Caco-2 (cell line): ENCODE data around the gene REEP1. TPM values are rescaled to one million over a fixed set of nuclear protein-coding genes. Genes with fewer than 3 reads are reported as not detected.

ENCODE experiments used
- BruUV-seq: library from RNA; stranded (reverse); fragments of 400-500 nt; replicated peaks from 2 replicates; lab custom pipeline; 2021; lab: Mats Ljungman, UMichigan
- CTCF ChIA-PET: fragments of 300-600 bp; sonication (Branson Sonifier 250); formaldehyde crosslinking; loops from one replicate; lab custom pipeline; 2022; ENCODE audit warnings: antibody characterized with exemption; lab: Charles Lee
- POLR2A ChIA-PET: fragments of 300-600 bp; sonication (Branson Sonifier 250); formaldehyde crosslinking; loops from one replicate; lab custom pipeline; 2022; ENCODE audit warnings: antibody characterized with exemption; lab: Charles Lee
- DNase-seq, 2 experiments: peaks; one replicate each; pipeline versions ENCODE4 v3.0.0 to v3.0.0-alpha.2; 2020 to 2022
- H3K27me3 ChIP-seq: replicated peaks from 2 replicates; pipeline ENCODE4 v1.6.0; 2011; ENCODE audit warnings: low read length; ENCODE audit not compliant: control insufficient read depth, insufficient read depth
- H3K36me3 ChIP-seq: 2 replicates; pipeline ENCODE4 v1.5.1; 2011; ENCODE audit warnings: low read length; ENCODE audit not compliant: control insufficient read depth, insufficient read depth
- H3K4me1 ChIP-seq: fragments of 250-450 bp; sonication (Bioruptor Pico); 2 replicates; pipeline ENCODE4 v1.5.1; 2020; ENCODE audit warnings: mild to moderate bottlenecking
- H3K4me3 ChIP-seq: 2 replicates; pipeline ENCODE4 v1.5.1; 2011; ENCODE audit warnings: low read depth, mild to moderate bottlenecking, control low read depth, low read length
- H3K9me3 ChIP-seq: fragments of 250-450 bp; sonication (Bioruptor Pico); 2 replicates; pipeline ENCODE4 v1.5.1; 2020; ENCODE audit warnings: mild to moderate bottlenecking, moderate library complexity
- H3K27ac Mint-ChIP-seq: one replicate; pipeline ENCODE4 v1.8.0; 2022; ENCODE audit warnings: mixed read lengths; ENCODE audit not compliant: unreplicated experiment
- H3K27me3 Mint-ChIP-seq: one replicate; pipeline ENCODE4 v1.8.0; 2022; ENCODE audit warnings: mixed read lengths; ENCODE audit not compliant: insufficient read depth, unreplicated experiment
- H3K36me3 Mint-ChIP-seq: one replicate; pipeline ENCODE4 v1.8.0; 2022; ENCODE audit warnings: mild to moderate bottlenecking, mixed read lengths; ENCODE audit not compliant: insufficient read depth, unreplicated experiment
- H3K4me1 Mint-ChIP-seq: one replicate; pipeline ENCODE4 v1.8.0; 2022; ENCODE audit warnings: low read depth, mixed read lengths; ENCODE audit not compliant: unreplicated experiment
- H3K4me3 Mint-ChIP-seq: one replicate; pipeline ENCODE4 v1.8.0; 2022; ENCODE audit warnings: mild to moderate bottlenecking, moderate library complexity, mixed read lengths; ENCODE audit not compliant: unreplicated experiment
- H3K9me3 Mint-ChIP-seq: one replicate; pipeline ENCODE4 v1.8.0; 2022; ENCODE audit warnings: mixed read lengths; ENCODE audit not compliant: unreplicated experiment
- intact Hi-C: fragments of 100-400 bp; cut with micrococcal nuclease; formaldehyde crosslinking; loops from one replicate; pipeline ENCODE4 v1.10.0; 2022; ENCODE audit not compliant: unreplicated experiment
- total RNA-seq: library from RNA; stranded (reverse); gene quantifications from 2 replicates; pipeline ENCODE4 v1.2.3, GENCODE V29; 2022
- TF ChIP-seq, protein P1 (sequence below), 2 experiments: fragments of 200-600 bp in 1 of 2; IDR thresholded peaks; 1 replicate in 1 of 2; 2 replicates in 1 of 2; pipeline versions ENCODE4 v1.5.1 to v1.8.0; 2011 to 2022; ENCODE audit warnings: antibody characterized with exemption in 1 of 2, control low read depth in 1 of 2, inconsistent platforms in 1 of 2, low read depth in 1 of 2, low read length in 1 of 2, mild to moderate bottlenecking in 1 of 2, moderate library complexity in 1 of 2; ENCODE audit not compliant: insufficient read depth in 1 of 2, severe bottlenecking in 1 of 2, unreplicated experiment in 1 of 2

The REEP1 gene
- total RNA-seq, 1 experiment from 2014 or later: 16.6 TPM

DNA sequence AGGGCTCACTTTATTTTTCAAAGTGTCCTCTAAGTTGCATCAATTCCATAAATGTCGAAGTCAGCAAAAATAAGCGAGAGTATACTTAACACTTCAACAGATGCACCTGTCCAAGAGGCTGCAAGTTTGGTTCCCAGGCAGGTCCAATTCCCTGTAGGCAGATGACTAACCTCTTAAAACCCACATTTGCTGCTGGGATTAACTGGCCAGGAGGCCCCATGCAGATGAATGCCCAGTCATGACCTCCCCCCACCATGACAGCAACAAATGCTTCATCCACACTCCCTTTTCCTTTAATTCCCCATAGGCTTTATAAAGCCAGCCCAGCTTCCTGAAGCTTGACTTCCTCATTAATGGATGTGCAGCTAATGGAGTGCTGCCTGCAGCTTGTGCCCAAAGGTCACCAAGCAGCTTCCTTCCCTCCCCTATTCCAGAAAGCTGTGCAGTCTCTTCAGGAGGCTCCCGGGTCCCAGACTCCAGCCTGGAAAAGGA lies 35.7 kb downstream of the REEP1 start:
- ChIA-PET CTCF (interaction anchor here (0.5 kb wide), 1 partner anchor 139 kb away, joined by 3 read pairs; the partner anchor contains the start of gene KDM3A), POLR2A (interaction anchor here (0.6 kb wide), 1 partner anchor 30 kb away, joined by 3 read pairs; no protein-coding TSS in a partner anchor)
- no peaks in the 10 kb centered on the region for H3K27me3 Mint-ChIP-seq
- no peaks in the 10 kb centered on the region for H3K36me3 ChIP-seq
- no peaks in the 10 kb centered on the region for H3K27me3 ChIP-seq
- H3K36me3 Mint-ChIP-seq: peaks cover 13% of the 10 kb centered on the region
- H3K9me3 ChIP-seq: no peaks in the 10 kb centered on the region
- no TSS peak for BruUV-seq
- no peak overlapping the region for H3K27ac Mint-ChIP-seq
- no peak for DNase-seq
- no peak overlapping the region for H3K4me3 ChIP-seq
- intact Hi-C loops: no loop called here
- TF ChIP-seq, protein P1, sequence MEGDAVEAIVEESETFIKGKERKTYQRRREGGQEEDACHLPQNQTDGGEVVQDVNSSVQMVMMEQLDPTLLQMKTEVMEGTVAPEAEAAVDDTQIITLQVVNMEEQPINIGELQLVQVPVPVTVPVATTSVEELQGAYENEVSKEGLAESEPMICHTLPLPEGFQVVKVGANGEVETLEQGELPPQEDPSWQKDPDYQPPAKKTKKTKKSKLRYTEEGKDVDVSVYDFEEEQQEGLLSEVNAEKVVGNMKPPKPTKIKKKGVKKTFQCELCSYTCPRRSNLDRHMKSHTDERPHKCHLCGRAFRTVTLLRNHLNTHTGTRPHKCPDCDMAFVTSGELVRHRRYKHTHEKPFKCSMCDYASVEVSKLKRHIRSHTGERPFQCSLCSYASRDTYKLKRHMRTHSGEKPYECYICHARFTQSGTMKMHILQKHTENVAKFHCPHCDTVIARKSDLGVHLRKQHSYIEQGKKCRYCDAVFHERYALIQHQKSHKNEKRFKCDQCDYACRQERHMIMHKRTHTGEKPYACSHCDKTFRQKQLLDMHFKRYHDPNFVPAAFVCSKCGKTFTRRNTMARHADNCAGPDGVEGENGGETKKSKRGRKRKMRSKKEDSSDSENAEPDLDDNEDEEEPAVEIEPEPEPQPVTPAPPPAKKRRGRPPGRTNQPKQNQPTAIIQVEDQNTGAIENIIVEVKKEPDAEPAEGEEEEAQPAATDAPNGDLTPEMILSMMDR (IDR thresholded peaks at IDR 0.05; ENCODE audit: insufficient read depth in 1 of 2, low read depth in 1 of 2, low read length in 1 of 2, severe bottlenecking in 1 of 2, unreplicated experiment in 1 of 2): no peak
- H3K4me1 ChIP-seq: no peaks in the 10 kb centered on the region
- H3K4me1 Mint-ChIP-seq: peaks cover 8% of the 10 kb centered on the region
- H3K9me3 Mint-ChIP-seq: no peaks in the 10 kb centered on the region
- no peak overlapping the region for H3K4me3 Mint-ChIP-seq

- H3K27me3 ChIP-seq: no peaks in the 10 kb centered on the region
- H3K36me3 ChIP-seq: no peaks in the 10 kb centered on the region
- no peaks in the 10 kb centered on the region for H3K4me1 ChIP-seq
- no peak overlapping the region for H3K4me3 Mint-ChIP-seq
- no peaks in the 10 kb centered on the region for H3K27me3 Mint-ChIP-seq
- intact Hi-C loops: no loop called here
- no TSS peak for BruUV-seq
- no peaks in the 10 kb centered on the region for H3K9me3 ChIP-seq
- peaks cover 8% of the 10 kb centered on the region for H3K4me1 Mint-ChIP-seq
- H3K27ac Mint-ChIP-seq: no peak overlapping the region
- POLR2A ChIA-PET: no interaction called here
- no peak overlapping the region for H3K4me3 ChIP-seq
- DNase-seq: no peak
- CTCF ChIA-PET: no interaction called here
- TF ChIP-seq, protein P1 (IDR thresholded peaks at IDR 0.05; ENCODE audit: insufficient read depth in 1 of 2, low read depth in 1 of 2, low read length in 1 of 2, severe bottlenecking in 1 of 2, unreplicated experiment in 1 of 2): no peak
- no peaks in the 10 kb centered on the region for H3K9me3 Mint-ChIP-seq
- H3K36me3 Mint-ChIP-seq: peaks cover 13% of the 10 kb centered on the region
Observed at GRCh38 chr2:86301009-86301408, 36.4 kb downstream of the REEP1 start.

- no peak overlapping the region for H3K4me3 ChIP-seq
- ChIA-PET POLR2A (no interaction called here), CTCF (no interaction called here)
- TF ChIP-seq, protein P1 (IDR thresholded peaks at IDR 0.05; ENCODE audit: insufficient read depth in 1 of 2, low read depth in 1 of 2, low read length in 1 of 2, severe bottlenecking in 1 of 2, unreplicated experiment in 1 of 2): no peak
- DNase-seq: no peak
- H3K9me3 ChIP-seq: no peaks in the 10 kb centered on the region
- BruUV-seq: no TSS peak
- Mint-ChIP-seq H3K27ac (no peak overlapping the region), H3K27me3 (no peaks in the 10 kb centered on the region), H3K9me3 (no peaks in the 10 kb centered on the region), H3K4me3 (no peak overlapping the region), H3K36me3 (peaks cover 9% of the 10 kb centered on the region), H3K4me1 (peaks cover 8% of the 10 kb centered on the region)
- intact Hi-C loops: no loop called here
- H3K27me3 ChIP-seq: no peaks in the 10 kb centered on the region
- no peaks in the 10 kb centered on the region for H3K4me1 ChIP-seq
- no peaks in the 10 kb centered on the region for H3K36me3 ChIP-seq
Observed at GRCh38 chr2:86300496-86300895, 36.9 kb downstream of the REEP1 start.
